Cardiac ventricle fibroblast (primary cell): ENCODE measurements around the gene ADAP2. TPM values are rescaled to one million over a fixed set of nuclear protein-coding genes. Genes with fewer than 3 reads are reported as not detected.

Source experiments
- total RNA-seq: library from RNA; depleted of rRNA; stranded (reverse); fragments of >200 nt; gene quantifications from 2 replicates; pipeline ENCODE4 v1.2.3, GENCODE V29; 2015

The ADAP2 gene
- 0.98 TPM in 1 of 2 replicates, not detected in the other for total RNA-seq

GRCh38 chr17:30921544-30922196, at the start of gene ADAP2:
TSS of gene ADAP2 (plus strand) at chr17:30921945. CDS start at chr17:30922015, 70 bp downstream.

GRCh38 chr17:30906101-30906911, 15.4 kb upstream of the ADAP2 start, which contains the start of gene TEFM:
TSS of gene TEFM (minus strand) at chr17:30906238. CDS start at chr17:30906198, 40 bp downstream.

GRCh38 chr17:30970831-30971567, 49.3 kb downstream of the ADAP2 start, which contains the start of gene RNF135:
TSS of gene RNF135 (plus strand) at chr17:30971039. CDS start at chr17:30971074, 35 bp downstream.

Other genes starting within 250 kb of the ADAP2 start
- gene CRLF3, start 97.3 kb upstream of the ADAP2 start, total RNA-seq, result 5.0 and 7.5 TPM in 2 replicates
- 0.15 and 0.37 TPM in 2 replicates for gene ATAD5, start 90.0 kb upstream of the ADAP2 start, total RNA-seq
- 9.1 and 9.9 TPM in 2 replicates for gene TEFM, start 15.7 kb upstream of the ADAP2 start, total RNA-seq
- 17.0 and 20.2 TPM in 2 replicates for gene RNF135, start 49.1 kb downstream of the ADAP2 start, total RNA-seq
- 38.1 and 47.3 TPM in 2 replicates for gene NF1, start 173.0 kb downstream of the ADAP2 start, total RNA-seq